Right cardiac atrium (tissue), 5 donors: ENCODE data around the gene TCP11L2. TPM values are rescaled to one million over a fixed set of nuclear protein-coding genes. Genes with fewer than 3 reads are reported as not detected.
A peak's percentile ranks its signal among the peaks of the same experiment; 100 is the strongest.
"Not testable (repeated sequence)": the region's sequence is repeated elsewhere in the genome, so short reads cannot be mapped to it uniquely, and the experiment has no call there.

Source experiments
- ATAC-seq, 2 donors: fragments of 200-7000 bp; cut with Tn5 transposase; one replicate each; pipeline versions ENCODE4 v1.8.0 to v1.9.1; 2020; ENCODE audit warnings: moderate library complexity in 2 of 2, mild to moderate bottlenecking in 1 of 2
- DNase-seq, 3 donors: peaks; one replicate each; pipeline ENCODE4 v3.0.0-alpha.2; 2020
- H3K27ac ChIP-seq: one replicate; pipeline ENCODE4 v1.5.1; 2013; ENCODE audit warnings: mild to moderate bottlenecking, low read length, control low read depth, moderate library complexity
- H3K27me3 ChIP-seq: one replicate; pipeline ENCODE4 v1.6.1; 2013; ENCODE audit not compliant: control insufficient read depth, insufficient read depth
- H3K4me1 ChIP-seq: one replicate; pipeline ENCODE4 v1.6.1; 2013; ENCODE audit warnings: low read length; ENCODE audit not compliant: control insufficient read depth, insufficient read depth
- H3K4me3 ChIP-seq: one replicate; pipeline ENCODE4 v1.5.1; 2013; ENCODE audit warnings: low read length, control low read depth
- H3K9me3 ChIP-seq: one replicate; pipeline ENCODE4 v1.6.1; 2013; ENCODE audit warnings: low read length; ENCODE audit not compliant: control insufficient read depth
- WGBS: extraction: QIAGEN DNeasy Blood & Tissue Kit; methylation state at CpG from one replicate; pipeline ENCODE4 v1.1.7; 2013; 5-methylcytosine and 5-hydroxymethylcytosine counted together
- intact Hi-C, 4 donors: fragments of 100-400 bp; cut with DNase I; formaldehyde crosslinking; loops; one replicate each; pipeline versions ENCODE4 v1.11.0 to v1.14.0; 2022 to 2023
- polyA plus RNA-seq: library from polyadenylated mRNA; stranded (reverse); fragments of 200-250 nt; gene quantifications from one replicate; pipeline ENCODE4 v1.2.3, GENCODE V29; 2013
- total RNA-seq, 4 donors: library from RNA; stranded (reverse); fragmentation: NEBNext Ultra II Directional; extraction: Animal tissue kit (Norgen Biotek cat#: 25700); gene quantifications; one replicate each; pipeline ENCODE4 v1.2.1, GENCODE V29; 2021
- donor health status: healthy with polysubstance abuse.
- donor health status: DM: no; HTN: yes; CAD: no.
- donor health status: DM: no; HTN: no; CAD: no.
- donor health status: DM: no; HTN: yes; CAD: no; lungs with severe emphysema.
- donor health status: DM: yes; HTN: yes; CAD: no.

The TCP11L2 gene
- total and polyA plus RNA-seq, 5 donors = 14.2 to 64.5 (median 60.9) TPM

GRCh38 chr12:106284358-106285105 lies 18.0 kb upstream of the TCP11L2 start:
- Histone ChIP-seq H3K4me1 (peaks cover 3% of the 10 kb centered on the region), H3K27ac (peak overlapping the region; percentile 75), H3K4me3 (no peak overlapping the region), H3K27me3 (no peaks in the 10 kb centered on the region), H3K9me3 (no peaks in the 10 kb centered on the region)
- intact Hi-C loops = loop anchor here (5.0 to 10.0 kb wide), 2 partner anchors 57 to 60 kb away; no protein-coding TSS in a partner anchor
- peak in 1 of 3 donors; percentile 47 for DNase-seq
- peak; percentile 67 to 70 for ATAC-seq
- WGBS = 32% methylated on average over 10 of the region's 10 CpGs

DNA sequence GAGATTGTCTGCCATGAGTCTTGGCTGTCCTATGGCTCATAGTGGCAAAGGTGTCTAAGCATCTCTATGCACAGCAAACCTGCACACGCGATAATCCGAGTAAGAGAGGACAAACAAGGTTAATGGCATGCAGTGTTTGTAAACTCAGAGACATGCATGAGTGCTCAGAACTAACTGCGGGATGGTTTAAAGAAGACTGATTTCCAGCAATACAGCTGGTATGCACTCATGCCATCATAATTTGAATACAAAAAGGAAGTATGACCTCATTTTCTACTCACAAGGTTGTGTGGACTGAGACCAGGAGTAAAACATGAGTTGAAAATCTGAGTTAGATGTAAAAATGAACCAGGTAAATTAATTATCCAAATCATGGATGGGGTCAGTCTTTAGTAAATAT lies 16.6 kb upstream of the TCP11L2 start:
- DNase-seq (no peak), ATAC-seq (no peak)
- H3K9me3 ChIP-seq = no peaks in the 10 kb centered on the region
- H3K4me1 ChIP-seq = peaks cover 3% of the 10 kb centered on the region
- WGBS = 83% methylated on average over 4 of the region's 4 CpGs
- H3K27me3 ChIP-seq = no peaks in the 10 kb centered on the region
- intact Hi-C loops = loop anchor here in 2 of 4 donors (10.0 kb wide), 1 partner anchor 61 kb away; no protein-coding TSS in a partner anchor
- no peak overlapping the region for H3K4me3 ChIP-seq
- no peak overlapping the region for H3K27ac ChIP-seq

GRCh38 chr12:106286576-106287162 lies 15.9 kb upstream of the TCP11L2 start:
- not testable (repeated sequence) for H3K4me3 ChIP-seq, H3K4me1 ChIP-seq, DNase-seq, ATAC-seq, H3K9me3 ChIP-seq, H3K27ac ChIP-seq, H3K27me3 ChIP-seq
- intact Hi-C loops = loop anchor here in 2 of 4 donors (10.0 kb wide), 1 partner anchor 62 kb away; no protein-coding TSS in a partner anchor
- WGBS = 81% methylated on average over 14 of the region's 14 CpGs

- 88% methylated on average over 1 of the region's 1 CpG for WGBS
- ATAC-seq = no peak
- peaks cover 3% of the 10 kb centered on the region for H3K4me1 ChIP-seq
- intact Hi-C loops = loop anchor here in 2 of 4 donors (10.0 kb wide), 1 partner anchor 63 kb away; no protein-coding TSS in a partner anchor
- H3K4me3 ChIP-seq = no peak overlapping the region
- no peak for DNase-seq
- no peaks in the 10 kb centered on the region for H3K27me3 ChIP-seq
- no peak overlapping the region for H3K27ac ChIP-seq
- no peaks in the 10 kb centered on the region for H3K9me3 ChIP-seq
Observed at GRCh38 chr12:106287364-106287763, 15.2 kb upstream of the TCP11L2 start.

- Histone ChIP-seq H3K27me3 (no peaks in the 10 kb centered on the region), H3K9me3 (no peaks in the 10 kb centered on the region), H3K4me3 (no peak overlapping the region), H3K4me1 (peaks cover 3% of the 10 kb centered on the region), H3K27ac (no peak overlapping the region)
- DNase-seq = no peak
- intact Hi-C loops = loop anchor here in 2 of 4 donors (10.0 kb wide), 1 partner anchor 63 kb away; no protein-coding TSS in a partner anchor
- 95% methylated on average over 1 of the region's 1 CpG for WGBS
- ATAC-seq = no peak
Observed at GRCh38 chr12:106288101-106288493, 14.4 kb upstream of the TCP11L2 start.

GRCh38 chr12:106288494-106289195 lies 13.9 kb upstream of the TCP11L2 start:
- WGBS = 75% methylated on average over 9 of the region's 9 CpGs
- Histone ChIP-seq H3K9me3 (no peaks in the 10 kb centered on the region), H3K27ac (no peak overlapping the region), H3K4me3 (no peak overlapping the region), H3K27me3 (no peaks in the 10 kb centered on the region), H3K4me1 (peaks cover 3% of the 10 kb centered on the region)
- intact Hi-C loops = loop anchor here in 2 of 4 donors (10.0 kb wide), 1 partner anchor 64 kb away; no protein-coding TSS in a partner anchor
- ATAC-seq = no peak
- no peak for DNase-seq

DNA sequence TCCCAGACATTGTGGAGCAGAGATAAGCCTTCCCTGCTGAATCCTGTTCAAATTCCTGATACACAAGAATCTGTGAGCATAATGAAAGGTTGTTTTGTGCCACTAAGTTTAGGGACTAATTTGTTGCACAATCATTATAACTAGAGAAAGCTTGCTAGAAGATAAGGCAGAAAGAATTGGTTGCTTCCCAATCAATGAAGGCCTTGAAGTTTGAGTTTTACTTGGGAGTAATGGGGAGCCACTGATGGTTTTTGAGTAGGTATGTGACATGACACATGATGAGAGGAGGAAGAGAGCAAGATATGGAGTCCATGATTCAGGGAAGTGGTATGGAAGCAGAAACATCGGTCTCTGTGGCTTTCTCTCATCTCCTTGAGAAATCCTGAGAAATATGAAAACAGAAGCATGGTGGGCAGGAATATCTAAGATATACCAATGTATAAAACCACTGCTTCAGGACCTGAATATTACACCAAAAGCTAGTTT lies 13.3 kb upstream of the TCP11L2 start:
- DNase-seq = no peak
- 42% methylated on average over 1 of the region's 1 CpG for WGBS

GRCh38 chr12:106290666-106291065 lies 11.9 kb upstream of the TCP11L2 start:
- intact Hi-C loops = no loop called here
- WGBS = 76% methylated on average over 2 of the region's 2 CpGs

More for the DNA sequence above, 13.3 kb upstream of the TCP11L2 start:
- no peak overlapping the region for H3K27ac ChIP-seq
- no peak overlapping the region for H3K4me3 ChIP-seq
- peaks cover 3% of the 10 kb centered on the region for H3K4me1 ChIP-seq
- no peaks in the 10 kb centered on the region for H3K9me3 ChIP-seq
- ATAC-seq = no peak
- H3K27me3 ChIP-seq = no peaks in the 10 kb centered on the region
- intact Hi-C loops = loop anchor here in 2 of 4 donors (10.0 kb wide), 1 partner anchor 64 kb away; no protein-coding TSS in a partner anchor

GRCh38 chr12:106291342-106291741 lies 11.2 kb upstream of the TCP11L2 start:
- no peaks in the 10 kb centered on the region for H3K27me3 ChIP-seq
- H3K27ac ChIP-seq = no peak overlapping the region
- DNase-seq (no peak), ATAC-seq (no peak)
- WGBS = 63% methylated on average over 5 of the region's 5 CpGs
- intact Hi-C loops = no loop called here
- no peak overlapping the region for H3K4me3 ChIP-seq
- H3K9me3 ChIP-seq = no peaks in the 10 kb centered on the region
- no peaks in the 10 kb centered on the region for H3K4me1 ChIP-seq

More at GRCh38 chr12:106290666-106291065, 11.9 kb upstream of the TCP11L2 start:
- Histone ChIP-seq H3K9me3 (no peaks in the 10 kb centered on the region), H3K4me1 (peaks cover 3% of the 10 kb centered on the region), H3K4me3 (no peak overlapping the region), H3K27me3 (no peaks in the 10 kb centered on the region), H3K27ac (no peak overlapping the region)
- ATAC-seq (no peak), DNase-seq (no peak)

DNA sequence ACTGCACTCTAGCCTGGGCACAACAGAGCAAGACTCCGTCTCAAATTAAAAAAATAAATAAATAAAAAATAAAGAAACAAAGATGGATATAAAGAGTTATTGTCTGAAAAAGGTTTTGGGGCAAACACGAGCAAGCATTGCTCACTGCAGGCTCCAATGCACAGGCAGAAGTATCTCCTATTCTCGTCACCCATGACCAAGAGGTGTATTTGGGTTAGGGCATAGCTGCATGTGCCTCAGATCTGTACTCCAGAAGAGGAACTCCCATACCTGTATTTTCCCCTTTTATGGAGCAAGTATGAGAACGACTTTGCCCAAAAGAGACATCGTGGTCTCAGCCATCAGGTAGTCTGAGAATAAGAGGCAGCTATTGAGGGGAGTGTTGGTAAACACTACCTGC lies 10.2 kb upstream of the TCP11L2 start:
- Histone ChIP-seq H3K4me1 (no peaks in the 10 kb centered on the region), H3K27me3 (no peaks in the 10 kb centered on the region), H3K27ac (no peak overlapping the region), H3K9me3 (no peaks in the 10 kb centered on the region), H3K4me3 (no peak overlapping the region)
- ATAC-seq (no peak), DNase-seq (no peak)
- intact Hi-C loops = no loop called here
- 92% methylated on average over 5 of the region's 5 CpGs for WGBS
